SU-DHL-6 (cell line): Measurements from ENCODE around the gene CD83.

Source experiments
- H2AFZ ChIP-seq: fragments of 200-600 bp; sonication (generic); 2 replicates; pipeline ENCODE4 v1.6.1; 2014; ENCODE audit warnings: low read depth, mild to moderate bottlenecking, moderate library complexity, mixed read lengths, antibody characterized with exemption, low read length; ENCODE audit not compliant: severe bottlenecking
- H3F3A ChIP-seq: fragments of 200-600 bp; shearing (Covaris generic); 2 replicates; pipeline ENCODE4 v1.6.0; 2016; ENCODE audit warnings: antibody characterized with exemption, mild to moderate bottlenecking; ENCODE audit not compliant: insufficient read depth
- H3K27ac ChIP-seq: fragments of 200-600 bp; sonication (generic); 2 replicates; pipeline ENCODE4 v1.5.1; 2016; ENCODE audit warnings: low read depth, mild to moderate bottlenecking, low read length, moderate library complexity, mixed read lengths
- H3K27me3 ChIP-seq: fragments of 200-600 bp; sonication (generic), shearing (Covaris generic); 2 replicates; pipeline ENCODE4 v1.6.0; 2014; ENCODE audit warnings: mild to moderate bottlenecking, low read length
- H3K36me3 ChIP-seq: fragments of 200-600 bp; sonication (generic); 2 replicates; pipeline ENCODE4 v1.6.1; 2014; ENCODE audit warnings: mild to moderate bottlenecking, low read length, mixed read lengths
- H3K4me2 ChIP-seq: fragments of 300-600, 200-600 bp; shearing (Covaris generic), sonication (generic); 2 replicates; pipeline ENCODE4 v1.6.0; 2014; ENCODE audit warnings: low read length, low read depth, mild to moderate bottlenecking; ENCODE audit not compliant: poor library complexity, severe bottlenecking
- H3K4me3 ChIP-seq: fragments of 200-600 bp; sonication (generic); 2 replicates; pipeline ENCODE4 v1.5.1; 2014; ENCODE audit warnings: antibody characterized with exemption, low read length, mild to moderate bottlenecking, mixed read lengths; ENCODE audit not compliant: insufficient read depth, poor library complexity, severe bottlenecking
- H3K79me2 ChIP-seq: fragments of 200-600 bp; sonication (generic); 2 replicates; pipeline ENCODE4 v1.6.1; 2014; ENCODE audit warnings: mild to moderate bottlenecking, low read length, moderate library complexity; ENCODE audit not compliant: insufficient read depth
- H3K9ac ChIP-seq: fragments of 200-600 bp; sonication (generic); 2 replicates; pipeline ENCODE4 v1.7.0; 2014; ENCODE audit warnings: mild to moderate bottlenecking, low read length
- H3K9me2 ChIP-seq: fragments of 200-600 bp; sonication (generic); replicated peaks from 2 replicates; pipeline ENCODE4 v1.6.1; 2014; ENCODE audit warnings: low read length; ENCODE audit not compliant: insufficient read depth
- H3K9me3 ChIP-seq: fragments of 200-600 bp; sonication (generic); 2 replicates; pipeline ENCODE4 v1.6.1; 2014; ENCODE audit warnings: low read length, mixed read lengths; ENCODE audit not compliant: insufficient read depth
- H4K20me1 ChIP-seq: fragments of 200-600 bp; sonication (generic); 2 replicates; pipeline ENCODE4 v1.6.1; 2014; ENCODE audit warnings: low read depth, mild to moderate bottlenecking, antibody characterized with exemption, low read length, moderate library complexity, mixed read lengths
- CTCF ChIP-seq: fragments of 200-600 bp; sonication (generic); IDR thresholded peaks from one replicate; pipeline ENCODE4 v1.5.1; 2017; ENCODE audit warnings: antibody characterized with exemption, mild to moderate bottlenecking, low read length, moderate library complexity; ENCODE audit not compliant: insufficient read depth, poor library complexity, severe bottlenecking
- EZH2phosphoT487 ChIP-seq: fragments of 200-600 bp; sonication (generic), shearing (Covaris generic); conservative IDR thresholded peaks from 2 replicates; pipeline ENCODE4 v1.6.1; 2018; ENCODE audit warnings: mild to moderate bottlenecking, antibody characterized with exemption, low read length, moderate library complexity, mixed read lengths

The CD83 gene

GRCh38 chr6:14081126-14081525, 36.4 kb upstream of the CD83 start:
- TF ChIP-seq CTCF (no peak), EZH2phosphoT487 (no peak)
- Histone ChIP-seq H3K27ac (no peak overlapping the region), H3K4me2 (no peak overlapping the region), H3K36me3 (no peaks in the 10 kb centered on the region), H3K9me2 (no peaks in the 10 kb centered on the region), H3K9ac (no peak overlapping the region), H2AFZ (no peak overlapping the region), H3F3A (no peaks in the 10 kb centered on the region), H3K4me3 (no peak overlapping the region), H3K79me2 (no peaks in the 10 kb centered on the region), H3K9me3 (no peaks in the 10 kb centered on the region), H3K27me3 (no peaks in the 10 kb centered on the region), H4K20me1 (no peaks in the 10 kb centered on the region)

DNA sequence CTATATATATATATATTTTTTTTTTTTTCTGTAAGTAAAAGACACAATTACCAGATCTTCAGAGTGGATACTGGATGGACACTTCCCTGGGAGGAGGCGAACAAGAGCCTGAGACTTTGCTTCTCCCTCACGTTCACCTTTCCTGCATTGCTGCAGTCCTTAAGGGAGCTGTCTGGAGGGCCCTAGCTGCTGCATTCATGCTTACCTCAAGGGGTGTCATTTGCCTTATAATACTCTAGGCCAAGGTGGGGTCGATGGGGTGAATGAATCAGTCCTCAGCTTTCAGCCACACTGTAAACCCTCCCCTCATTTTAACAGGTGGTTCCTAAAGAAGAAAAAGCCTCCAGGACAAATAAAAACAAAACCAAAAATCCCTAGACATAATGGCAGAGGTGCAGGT, 34.8 kb upstream of the CD83 start:
- no peaks in the 10 kb centered on the region for H4K20me1 ChIP-seq
- no peak overlapping the region for H2AFZ ChIP-seq
- no peaks in the 10 kb centered on the region for H3F3A ChIP-seq
- no peaks in the 10 kb centered on the region for H3K36me3 ChIP-seq
- H3K9me2 ChIP-seq = no peaks in the 10 kb centered on the region
- H3K9me3 ChIP-seq = no peaks in the 10 kb centered on the region
- no peaks in the 10 kb centered on the region for H3K27me3 ChIP-seq
- no peak overlapping the region for H3K9ac ChIP-seq
- no peak overlapping the region for H3K4me2 ChIP-seq
- H3K79me2 ChIP-seq = no peaks in the 10 kb centered on the region
- no peak overlapping the region for H3K4me3 ChIP-seq
- no peak overlapping the region for H3K27ac ChIP-seq
- TF ChIP-seq EZH2phosphoT487 = no peak
- no peak for TF ChIP-seq CTCF

- H3K4me2 ChIP-seq = no peak overlapping the region
- TF ChIP-seq EZH2phosphoT487 (no peak), CTCF (no peak)
- H3K27ac ChIP-seq = no peak overlapping the region
- H3F3A ChIP-seq = no peaks in the 10 kb centered on the region
- no peak overlapping the region for H3K9ac ChIP-seq
- no peaks in the 10 kb centered on the region for H4K20me1 ChIP-seq
- H3K79me2 ChIP-seq = no peaks in the 10 kb centered on the region
- H2AFZ ChIP-seq = no peak overlapping the region
- H3K4me3 ChIP-seq = no peak overlapping the region
- no peaks in the 10 kb centered on the region for H3K9me3 ChIP-seq
- no peaks in the 10 kb centered on the region for H3K36me3 ChIP-seq
- H3K27me3 ChIP-seq = no peaks in the 10 kb centered on the region
- no peaks in the 10 kb centered on the region for H3K9me2 ChIP-seq
These were observed 34.3 kb upstream of the CD83 start for GRCh38 chr6:14083262-14083661.

DNA sequence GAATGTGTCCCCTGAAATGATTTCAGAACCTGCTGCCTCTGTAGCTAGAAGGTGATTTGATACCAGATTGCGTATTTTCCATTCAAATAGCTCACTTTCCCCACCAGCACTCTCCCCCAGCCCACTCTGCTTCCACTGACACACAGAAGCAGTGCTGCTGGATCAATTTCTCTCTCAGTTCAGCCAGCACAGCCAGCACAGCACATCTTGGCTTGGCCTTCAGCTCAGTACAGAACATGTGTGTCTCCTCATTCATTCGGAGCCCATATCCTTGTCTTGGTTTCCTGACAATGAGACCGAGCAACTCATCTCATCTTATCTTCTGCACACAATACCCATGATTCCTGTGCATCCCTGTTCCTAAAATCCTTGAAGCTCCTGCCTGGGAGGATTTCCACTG, 33.8 kb upstream of the CD83 start:
- no peak overlapping the region for H2AFZ ChIP-seq
- H3K27ac ChIP-seq = no peak overlapping the region

More for the DNA sequence above, 33.8 kb upstream of the CD83 start:
- Histone ChIP-seq H3K79me2 (no peaks in the 10 kb centered on the region), H3K9me2 (no peaks in the 10 kb centered on the region), H3K9me3 (no peaks in the 10 kb centered on the region), H3K36me3 (no peaks in the 10 kb centered on the region), H3K9ac (no peak overlapping the region), H3K27me3 (no peaks in the 10 kb centered on the region), H3K4me2 (no peak overlapping the region), H3F3A (no peaks in the 10 kb centered on the region), H3K4me3 (no peak overlapping the region), H4K20me1 (no peaks in the 10 kb centered on the region)
- TF ChIP-seq EZH2phosphoT487 (no peak), CTCF (no peak)
